Colon (tissue), 2 donors: ENCODE results near the gene SFTPD.

Experiments
- FAIRE-seq: peaks from 2 replicates; lab custom pipeline; 2012; peaks lifted over from hg19 to GRCh38; lab: Jason Lieb, UNC
- donor health status: control.
- donor health status: control.

Gene SFTPD

DNA sequence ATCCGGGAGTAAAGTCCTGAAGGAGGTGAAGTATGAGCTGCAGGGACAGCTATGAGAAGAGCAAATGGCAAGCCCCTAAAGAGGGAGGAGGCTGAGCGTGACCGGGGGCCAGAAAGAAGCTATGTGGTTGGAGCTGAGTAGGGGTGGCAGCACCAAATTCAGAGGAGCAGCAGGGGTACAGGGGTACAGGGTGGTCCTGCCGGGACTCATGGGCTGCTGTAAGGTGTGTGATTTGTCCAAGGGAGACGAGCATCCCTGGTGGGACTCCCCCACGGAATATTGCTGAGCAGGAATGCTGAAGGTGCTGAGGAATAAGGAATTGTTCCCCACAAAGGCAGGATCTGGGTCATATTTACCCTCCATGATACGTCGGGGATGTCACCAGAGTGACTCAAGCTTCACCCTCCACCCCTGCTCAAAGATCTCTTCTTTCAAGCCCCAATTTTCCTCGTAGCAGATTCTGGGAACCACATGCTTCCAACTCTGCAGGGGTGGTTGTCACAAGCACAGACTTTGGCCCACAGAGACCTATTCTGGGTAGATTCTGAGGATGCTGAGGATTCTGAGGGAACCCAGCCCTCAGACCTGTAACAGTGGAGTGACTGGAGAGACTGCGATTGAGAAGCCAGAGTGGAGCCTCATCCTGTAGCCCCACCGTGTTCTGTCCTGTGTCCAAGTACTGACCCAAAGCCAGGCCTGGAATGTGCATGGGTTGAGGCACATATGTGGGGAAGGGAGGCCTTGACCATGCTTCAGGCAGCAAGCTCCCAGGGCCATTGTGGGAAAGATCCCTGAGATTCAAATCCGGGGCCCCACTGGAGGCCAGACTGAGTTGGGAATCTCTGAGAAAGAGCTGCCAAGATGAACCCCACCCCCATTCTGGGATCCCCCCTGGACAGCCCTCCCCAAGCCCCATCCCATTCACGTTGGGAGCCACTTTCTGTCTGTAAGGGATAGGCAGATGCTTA lies 4.2 kb downstream of the SFTPD start:
- no peak for FAIRE-seq

DNA sequence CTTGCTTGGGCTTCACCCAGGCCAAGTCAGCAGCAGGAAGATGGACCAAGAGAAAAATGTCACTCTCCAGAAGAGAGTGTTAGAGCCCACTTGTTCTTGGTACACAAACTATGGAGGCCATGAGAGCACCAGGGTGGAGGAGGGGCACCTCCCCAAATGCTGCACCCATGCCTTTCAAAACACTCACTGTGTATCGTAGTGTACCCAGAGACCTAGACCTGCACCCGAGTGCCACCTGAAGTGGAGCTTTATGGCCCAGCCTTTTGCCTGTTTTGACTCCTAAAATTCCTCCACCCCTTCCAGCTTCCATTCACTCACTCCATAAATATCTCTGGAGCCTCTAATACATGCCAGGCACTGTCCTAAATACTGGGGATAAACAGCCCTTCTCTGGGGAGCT lies 5.0 kb downstream of the SFTPD start:
- no peak for FAIRE-seq

DNA sequence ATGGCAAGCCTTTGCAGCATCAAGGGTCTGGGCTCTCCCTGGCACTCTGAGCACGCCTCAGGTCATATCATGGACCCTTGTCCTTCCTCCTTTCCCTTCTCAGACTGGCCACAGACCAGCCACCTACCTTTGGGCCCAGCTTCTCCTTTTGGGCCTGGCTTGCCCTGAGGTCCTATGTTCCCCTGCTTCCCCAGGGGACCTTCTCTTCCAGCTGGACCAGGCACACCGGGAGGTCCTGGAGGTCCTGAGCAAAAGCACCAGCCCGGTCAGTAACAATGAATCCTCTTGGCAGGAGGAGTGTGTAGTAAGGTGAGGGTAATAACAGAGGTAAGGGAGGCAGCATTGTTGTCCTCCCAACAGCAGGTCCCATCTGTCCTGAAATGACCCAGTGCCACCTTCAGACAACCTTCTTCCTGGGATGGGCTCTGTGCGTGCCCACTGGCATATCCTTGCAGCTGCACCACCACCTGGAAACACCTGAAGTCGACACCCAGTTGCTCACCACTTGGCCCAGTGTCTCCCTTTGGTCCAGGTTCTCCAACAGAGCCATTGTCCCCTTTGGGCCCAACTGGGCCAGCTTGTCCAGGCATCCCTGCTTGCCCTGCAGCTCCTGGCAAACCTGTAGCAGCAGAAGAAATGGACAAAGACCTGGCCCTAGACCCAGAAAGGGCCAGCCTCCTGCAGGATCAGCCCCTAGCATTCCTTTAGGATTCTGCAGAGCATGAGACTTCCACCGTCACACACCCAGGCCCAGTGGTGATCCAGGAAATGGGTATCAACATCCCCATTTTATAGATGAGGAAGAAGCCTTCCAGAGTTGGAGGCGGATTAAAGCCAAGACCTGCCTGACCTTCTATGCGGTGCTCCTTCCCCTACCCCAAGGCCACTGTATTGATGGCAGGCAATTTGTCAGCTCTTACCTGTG lies 6.4 kb downstream of the SFTPD start:
- no peak for FAIRE-seq

DNA sequence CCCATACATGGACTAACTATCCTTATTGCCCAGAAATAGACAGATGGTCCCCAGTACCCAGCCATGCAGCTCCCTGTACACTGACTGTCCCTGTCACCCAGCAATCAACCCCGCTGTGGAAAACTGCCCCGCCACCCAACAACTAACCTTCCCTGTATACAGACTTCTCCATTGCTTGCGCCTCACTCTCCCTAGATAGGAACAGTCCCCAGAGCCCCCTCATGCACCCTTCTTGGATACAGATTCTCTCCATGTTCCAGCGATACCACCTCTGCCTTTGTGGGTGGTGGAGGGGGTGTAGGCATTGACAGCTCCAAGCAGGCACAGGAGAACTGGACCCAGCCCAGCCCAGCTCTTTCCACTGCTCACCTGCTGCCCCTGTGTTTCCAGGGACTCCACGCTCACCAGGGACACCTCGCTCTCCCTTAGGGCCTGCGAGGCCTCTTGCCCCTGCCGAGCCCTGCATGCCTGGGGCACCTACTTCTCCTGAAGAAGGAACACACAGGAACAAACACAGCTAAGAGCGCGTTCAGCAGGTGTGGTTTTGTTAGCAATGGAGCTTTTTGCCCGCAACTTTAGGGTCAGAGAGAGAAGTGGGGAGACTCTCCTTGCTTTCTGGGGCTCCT lies 7.2 kb downstream of the SFTPD start:
- FAIRE-seq: no peak

DNA sequence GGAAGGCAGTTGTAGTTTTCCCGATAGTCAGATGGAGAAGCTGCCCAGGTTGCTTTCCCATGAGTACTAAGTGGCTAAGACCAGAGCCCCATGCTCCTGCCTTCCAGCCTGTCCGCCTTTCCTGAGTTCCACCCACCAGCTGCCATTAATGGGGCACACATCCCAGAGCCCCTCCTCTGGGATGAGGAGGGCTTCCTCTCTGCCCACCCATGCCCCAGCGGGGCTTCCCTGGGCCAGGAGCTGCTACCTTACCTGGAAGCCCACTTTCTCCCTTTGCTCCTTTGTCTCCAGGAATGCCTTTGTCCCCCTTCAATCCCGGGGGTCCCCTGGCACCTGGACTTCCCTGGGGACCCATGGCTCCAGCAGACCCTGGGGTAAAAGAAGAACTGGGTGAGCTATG lies 7.8 kb downstream of the SFTPD start:
- no peak for FAIRE-seq

DNA sequence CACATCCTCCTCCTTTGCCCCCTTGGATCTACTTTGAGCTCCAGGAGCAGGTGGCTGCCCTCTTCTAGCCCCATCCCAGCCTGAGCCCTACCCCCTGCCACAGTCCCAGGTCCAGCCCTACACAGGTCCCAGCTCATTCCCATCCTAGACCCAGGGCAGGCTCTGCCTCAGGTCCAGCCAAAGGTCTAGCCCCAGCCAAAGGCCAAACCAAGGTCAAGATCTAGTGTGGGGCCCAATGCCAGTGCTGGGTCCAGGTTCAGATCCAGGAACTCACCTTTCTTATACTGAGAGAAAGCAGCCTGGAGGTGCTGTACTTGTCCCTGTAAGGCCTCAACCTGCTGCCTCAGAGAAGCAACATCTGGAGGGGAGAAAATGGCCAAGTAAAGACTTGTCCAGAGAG lies 8.5 kb downstream of the SFTPD start:
- no peak for FAIRE-seq

DNA sequence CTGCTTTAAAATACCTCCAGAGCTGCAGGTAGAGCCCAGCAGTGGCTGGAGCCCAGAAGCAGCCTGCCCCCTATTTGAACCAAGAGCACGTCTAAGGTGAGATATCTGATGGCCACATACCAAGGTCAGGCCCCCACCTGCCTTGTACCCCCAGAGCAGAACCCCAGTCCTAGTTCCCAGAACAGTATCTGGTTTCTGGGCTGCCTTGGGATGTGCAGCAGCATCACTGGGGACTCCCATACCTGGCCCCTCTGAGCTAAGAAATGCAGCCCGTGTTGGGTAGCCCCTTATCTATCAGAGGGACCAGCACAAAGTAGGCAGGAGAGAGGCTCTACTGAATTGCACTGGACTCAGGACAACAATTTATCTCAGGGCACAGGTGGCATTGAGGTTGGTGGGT lies 8.9 kb downstream of the SFTPD start:
- FAIRE-seq: no peak

DNA sequence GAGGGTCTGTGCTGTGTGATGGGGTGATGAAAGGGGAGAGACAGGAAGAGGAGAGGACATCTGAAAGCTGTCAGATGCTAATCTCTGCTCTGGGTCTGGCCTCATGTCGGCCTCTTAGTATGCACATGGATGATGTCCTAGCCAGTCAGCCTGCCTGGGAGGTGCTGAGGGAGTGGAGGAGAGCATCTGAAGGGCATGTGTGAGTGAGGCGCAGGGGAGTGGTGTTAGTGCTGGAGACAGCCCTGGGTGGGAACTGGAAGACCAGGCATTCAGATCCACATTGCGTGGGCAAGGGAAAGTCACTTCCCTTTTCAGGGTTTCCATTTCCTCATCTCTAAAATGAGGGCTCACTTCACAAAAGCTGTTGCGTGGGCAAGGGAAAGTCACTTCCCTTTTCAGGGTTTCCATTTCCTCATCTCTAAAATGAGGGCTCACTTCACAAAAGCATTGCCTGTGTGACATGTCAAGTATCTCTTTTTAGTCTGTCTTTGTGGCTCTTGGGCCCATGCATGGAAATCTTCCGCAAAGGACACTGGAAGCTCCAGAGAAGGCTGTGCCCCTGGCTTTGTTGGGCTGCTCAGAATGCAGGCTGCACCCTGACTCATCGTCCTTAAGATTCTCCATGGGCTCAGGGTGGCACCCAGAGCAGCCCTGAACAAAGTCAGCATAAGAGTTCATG lies 10.0 kb downstream of the SFTPD start:
- no peak for FAIRE-seq

DNA sequence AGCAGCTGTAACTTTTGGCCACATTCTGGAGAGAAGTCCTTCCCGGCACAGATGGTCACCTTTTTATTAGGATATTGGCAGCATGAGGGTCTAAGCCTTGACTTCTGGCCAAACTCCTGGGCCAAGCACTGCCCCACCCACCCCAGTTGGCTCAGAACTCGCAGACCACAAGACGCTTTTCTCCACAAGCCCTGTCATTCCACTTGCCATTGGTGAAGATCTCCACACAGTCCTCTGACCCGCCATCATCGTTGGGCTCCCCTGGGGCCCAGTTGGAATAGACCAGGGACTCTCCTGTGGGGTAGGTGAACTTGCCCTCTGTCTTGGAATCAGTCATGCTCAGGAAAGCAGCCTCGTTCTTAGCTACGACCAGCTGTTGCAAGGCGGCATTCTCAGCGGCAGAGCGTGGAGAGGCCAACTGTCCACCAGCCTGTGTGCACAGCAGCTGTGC lies 11.2 kb downstream of the SFTPD start:
- no peak for FAIRE-seq

DNA sequence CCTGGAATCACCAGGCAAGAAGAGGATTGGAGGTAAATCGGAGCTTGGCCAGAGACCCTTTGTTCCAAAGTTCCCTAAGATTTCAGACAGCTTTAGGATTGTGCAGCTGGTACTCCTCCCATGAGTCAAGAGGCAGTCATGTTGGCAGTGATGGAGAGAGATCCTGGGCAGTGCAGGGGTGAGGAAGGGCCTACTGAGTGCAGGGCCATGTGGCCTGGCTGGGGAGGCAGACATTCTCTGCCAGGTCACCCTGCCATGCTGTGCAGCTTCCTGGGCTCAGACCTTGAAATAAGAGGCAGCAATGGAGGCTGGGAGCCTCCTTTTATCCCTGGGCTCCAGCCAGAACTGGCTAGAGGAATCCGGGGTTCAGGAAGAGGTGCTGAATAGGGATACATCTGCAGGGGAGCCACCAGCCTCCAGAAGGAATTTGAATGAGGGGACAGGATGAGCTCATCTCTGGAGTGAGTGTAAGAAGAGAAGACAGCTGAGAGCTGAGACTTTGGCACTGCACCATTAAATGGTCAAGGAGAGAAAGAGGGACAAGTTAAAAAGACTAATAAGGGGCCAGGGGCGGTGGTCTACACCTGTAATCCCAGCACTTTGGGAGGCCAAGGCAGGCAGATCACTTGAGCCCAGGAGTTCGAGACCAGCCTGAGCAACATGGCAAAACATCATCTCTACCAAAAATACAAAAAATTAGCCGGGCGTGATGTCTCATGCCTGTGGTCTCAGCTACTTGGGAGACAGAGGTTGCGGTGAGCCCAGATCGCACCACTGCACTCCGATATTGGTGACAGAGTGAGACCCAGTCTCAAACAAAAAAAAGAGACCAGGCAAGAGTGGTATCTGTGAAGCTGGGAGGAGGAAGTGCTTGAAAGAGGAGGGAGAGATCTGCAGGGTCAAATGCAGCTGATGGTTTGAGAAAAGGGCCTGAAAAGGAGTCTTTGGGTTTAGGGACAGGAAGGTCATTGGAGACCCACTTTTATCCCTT lies 12.0 kb downstream of the SFTPD start:
- FAIRE-seq: no peak

DNA sequence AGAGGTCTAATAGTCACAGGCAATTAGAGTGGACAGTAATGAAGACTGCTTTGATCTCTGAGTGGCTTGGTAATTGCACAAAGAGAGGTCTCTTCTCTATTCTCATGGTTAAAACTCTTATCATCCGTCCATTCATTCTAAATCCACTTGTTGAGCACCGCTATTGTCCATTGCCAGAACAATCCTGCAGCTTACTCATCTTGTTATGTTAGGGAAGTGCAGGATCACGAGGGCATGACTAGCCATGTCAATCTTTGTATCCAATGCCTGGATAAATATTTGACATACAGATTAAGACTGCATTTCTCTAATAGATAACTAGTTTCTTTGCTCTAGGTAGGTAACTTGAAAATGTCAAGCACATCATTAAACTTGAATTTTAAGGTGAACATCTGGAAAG lies 14.9 kb downstream of the SFTPD start:
- FAIRE-seq: no peak

DNA sequence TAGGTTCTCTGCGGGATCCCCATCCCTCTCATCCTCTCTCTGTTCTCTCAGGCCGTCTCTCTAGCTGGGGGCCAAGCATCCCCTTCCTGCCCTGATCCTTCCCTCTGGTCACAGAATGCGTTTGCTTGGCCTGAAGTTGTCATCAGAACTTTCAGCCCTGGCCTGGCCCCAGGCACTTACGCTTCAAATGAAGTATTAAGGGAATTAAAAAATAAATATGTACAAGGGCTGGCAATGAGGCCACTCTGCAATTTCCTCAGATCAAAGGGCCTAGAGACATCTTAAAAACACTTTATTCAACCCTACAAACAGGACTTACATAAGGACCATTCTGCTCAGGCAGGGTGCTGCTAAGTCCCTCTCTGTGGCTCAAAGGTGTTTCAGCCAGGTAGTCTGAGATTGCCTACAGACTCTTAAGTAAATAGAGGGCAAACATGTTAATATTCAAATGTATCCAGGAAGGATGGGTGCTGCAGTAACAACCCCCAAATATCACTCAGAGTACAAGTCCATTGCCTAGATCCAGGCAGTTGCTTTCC lies 16.0 kb downstream of the SFTPD start:
- FAIRE-seq: no peak

DNA sequence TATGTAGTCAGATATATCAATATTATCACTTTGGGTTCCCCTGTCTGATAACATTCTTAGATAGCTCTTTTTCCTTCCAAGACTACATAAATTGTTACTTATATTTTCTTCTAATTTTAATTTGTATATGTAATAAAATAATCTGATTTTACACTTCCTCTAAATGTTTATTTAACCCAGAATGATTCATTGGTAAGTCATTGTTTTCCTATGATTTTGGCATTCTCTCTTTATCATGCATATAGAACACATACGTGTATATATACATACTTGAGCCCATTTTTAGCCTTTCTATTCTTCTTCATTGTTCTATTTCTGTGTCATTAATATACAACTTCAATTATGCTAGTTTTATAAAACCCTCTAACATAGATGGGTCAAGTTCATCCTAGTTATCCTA lies 16.6 kb downstream of the SFTPD start:
- FAIRE-seq: no peak

DNA sequence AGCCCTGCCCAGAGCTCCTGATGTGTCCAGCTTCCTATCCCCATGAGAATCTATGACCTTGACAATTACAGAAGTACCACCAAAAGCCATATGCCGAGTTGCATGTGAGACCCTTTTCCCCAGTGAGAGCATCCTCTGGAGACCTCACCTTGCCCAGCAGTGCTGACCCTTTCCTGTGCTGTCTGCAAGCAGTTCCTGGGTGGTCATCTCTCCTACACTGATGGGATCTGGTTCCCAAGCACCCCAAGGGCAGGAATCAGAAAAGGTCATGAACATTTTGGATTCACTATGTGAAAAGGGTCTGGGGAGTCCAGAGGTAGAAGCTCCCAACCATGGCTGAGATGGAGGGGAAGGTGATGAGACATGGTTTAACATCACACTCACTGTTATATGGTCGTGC lies 18.2 kb downstream of the SFTPD start:
- FAIRE-seq: no peak

DNA sequence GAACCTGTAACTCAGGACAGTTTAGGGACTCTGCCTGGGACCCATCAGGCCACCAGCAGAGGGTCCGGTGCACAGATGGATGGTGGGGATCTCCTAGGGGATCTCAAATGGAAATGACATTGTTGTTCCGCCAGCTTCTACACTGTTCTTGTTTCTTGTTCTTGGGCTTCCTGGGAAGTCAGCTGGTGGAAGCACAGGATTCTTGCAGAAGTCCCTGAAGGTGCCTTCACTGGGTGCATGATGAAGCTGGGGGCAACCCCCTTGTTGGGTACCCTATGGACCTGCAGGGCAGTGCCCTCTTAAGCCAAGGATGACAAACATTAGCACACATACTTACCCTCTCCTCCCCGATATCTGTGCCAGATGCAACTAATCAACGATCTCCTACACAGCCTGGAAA lies 18.6 kb downstream of the SFTPD start:
- no peak for FAIRE-seq

DNA sequence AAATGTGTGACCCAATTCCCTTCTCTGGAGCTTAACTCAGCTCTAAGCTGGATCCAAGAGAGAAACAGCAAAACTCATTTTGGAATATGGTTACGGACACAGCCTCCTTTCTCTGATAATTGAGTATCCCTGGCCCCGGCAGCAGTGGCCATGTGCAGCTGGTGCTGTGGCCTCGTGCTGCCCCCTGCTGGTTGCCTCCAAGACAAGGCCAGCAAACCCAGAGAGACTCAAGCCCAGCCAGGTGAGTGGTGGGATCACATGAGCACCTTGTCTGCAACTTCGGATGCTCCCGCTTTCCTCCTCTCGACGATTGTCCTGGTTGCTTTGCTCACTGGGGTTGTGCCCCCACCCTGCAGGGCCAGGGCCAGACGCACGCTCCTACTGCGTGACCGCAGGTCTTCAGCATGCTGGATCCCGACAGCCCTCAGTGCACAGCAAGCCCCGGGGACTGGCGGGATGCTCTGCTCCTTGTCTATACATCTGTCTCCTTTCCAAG lies 19.4 kb downstream of the SFTPD start:
- no peak for FAIRE-seq

DNA sequence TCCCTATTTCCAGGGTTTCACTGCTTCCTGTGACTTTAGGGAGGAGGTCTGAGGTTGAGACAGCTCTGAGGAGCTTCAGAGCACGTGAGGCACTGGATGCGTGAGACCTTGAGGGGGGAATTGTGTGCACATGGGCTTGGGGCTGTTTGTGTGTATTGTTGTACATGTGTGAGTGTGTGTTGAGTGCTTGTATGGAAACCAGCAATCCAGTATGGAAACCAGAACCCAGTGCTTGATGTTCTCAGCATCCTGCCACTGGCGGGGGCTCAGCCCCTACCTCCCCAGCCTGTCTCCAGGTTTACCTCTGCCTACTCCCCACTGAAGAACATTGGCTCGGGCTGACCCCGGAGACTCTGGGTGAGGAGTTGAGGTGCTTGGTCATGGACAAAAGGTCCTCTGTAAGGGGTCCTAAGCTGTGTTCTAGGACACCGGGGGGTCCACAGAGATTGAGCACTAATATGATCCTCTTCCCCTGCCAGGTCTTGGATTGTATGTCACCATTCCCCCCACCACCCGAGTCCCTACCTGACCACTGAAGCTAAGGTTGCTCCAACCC lies 20.8 kb downstream of the SFTPD start:
- FAIRE-seq: no peak

DNA sequence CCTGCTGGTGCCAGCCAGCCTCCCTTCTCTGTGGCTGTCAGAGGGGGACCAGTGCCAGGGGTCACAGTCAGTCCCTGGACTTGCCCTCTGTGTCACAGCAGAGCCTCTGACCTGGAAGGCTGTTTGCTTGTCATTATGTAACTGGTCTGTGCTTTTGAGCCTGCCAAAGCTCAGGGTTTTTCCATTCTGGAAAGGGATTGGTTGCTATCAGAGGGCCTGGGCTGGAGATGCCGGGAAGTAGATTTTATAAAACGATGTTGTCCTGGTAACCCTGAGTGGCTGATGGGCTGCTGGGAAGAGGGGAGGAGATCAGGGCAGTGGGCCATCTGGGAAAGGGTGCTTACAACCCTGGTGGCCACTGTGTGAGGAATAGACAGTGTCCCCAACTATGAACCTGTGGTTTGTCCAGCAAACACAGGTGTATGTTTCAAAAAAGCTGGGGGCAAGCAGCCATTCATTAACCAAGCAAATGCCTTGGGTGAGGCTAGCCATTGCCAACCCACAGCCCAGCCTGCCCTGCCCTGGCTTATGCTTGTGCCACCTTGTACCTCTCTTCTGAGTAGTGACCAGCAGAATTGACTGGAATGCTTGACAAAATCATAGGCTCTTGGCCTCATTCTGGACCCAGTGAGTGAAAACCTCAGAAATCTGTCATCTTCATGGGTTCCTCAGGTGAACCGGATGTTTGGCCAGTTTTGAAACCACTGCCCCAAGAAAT lies 21.6 kb downstream of the SFTPD start:
- no peak for FAIRE-seq

DNA sequence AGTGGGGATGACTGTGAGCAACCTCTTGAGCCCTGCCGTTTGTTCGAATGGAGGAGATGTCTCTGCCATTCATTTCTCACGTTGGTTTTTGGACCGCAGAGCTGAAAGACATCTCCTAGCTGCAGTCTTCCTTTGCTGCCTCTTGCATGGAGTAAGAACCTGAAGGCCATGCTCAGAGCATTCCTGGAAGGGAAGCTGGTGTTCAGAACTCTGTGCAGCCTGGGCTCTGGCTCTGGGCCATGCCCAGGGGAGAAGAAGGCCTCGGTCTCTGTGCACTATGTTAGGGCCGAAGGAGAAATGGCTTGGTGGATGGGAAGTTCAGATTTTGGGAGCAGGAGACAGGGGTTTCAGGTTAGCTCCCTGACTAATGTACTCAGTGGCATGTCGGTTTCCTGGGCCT lies 22.9 kb downstream of the SFTPD start:
- no peak for FAIRE-seq
